Activated CD8-positive, alpha-beta memory T cell treated with anti-CD3 and anti-CD28 coated beads for 48 hours (primary cell): Measurements from ENCODE around the gene STRN.

Experiments used
- DNase-seq, 3 experiments: peaks; one replicate each; pipeline ENCODE4 v3.0.0-alpha.2; 2020; ENCODE audit warnings: low read depth in 2 of 3, low spot score in 2 of 3

STRN gene

DNA sequence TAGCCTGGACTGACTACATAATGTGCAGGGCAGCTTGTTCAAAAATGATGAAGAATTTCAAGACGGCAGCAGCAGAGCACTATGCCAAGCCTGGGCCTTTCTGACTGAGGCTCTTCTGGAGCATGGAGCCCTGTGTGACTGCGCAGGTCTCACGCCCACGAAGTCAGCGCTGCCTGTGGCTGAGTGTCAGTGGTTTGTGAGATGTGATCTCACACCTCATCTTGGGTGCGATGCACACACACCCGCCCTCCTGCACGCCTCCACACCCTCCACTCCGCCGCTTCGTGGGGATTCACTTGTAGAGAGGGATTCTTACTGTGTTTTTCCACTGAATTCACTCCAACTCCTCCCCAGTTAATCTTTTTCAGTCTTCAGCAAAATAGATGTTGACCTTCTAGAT lies 166.0 kb downstream of the STRN start:
- peak in 1 of 3 experiments; percentile 45 for DNase-seq

DNA sequence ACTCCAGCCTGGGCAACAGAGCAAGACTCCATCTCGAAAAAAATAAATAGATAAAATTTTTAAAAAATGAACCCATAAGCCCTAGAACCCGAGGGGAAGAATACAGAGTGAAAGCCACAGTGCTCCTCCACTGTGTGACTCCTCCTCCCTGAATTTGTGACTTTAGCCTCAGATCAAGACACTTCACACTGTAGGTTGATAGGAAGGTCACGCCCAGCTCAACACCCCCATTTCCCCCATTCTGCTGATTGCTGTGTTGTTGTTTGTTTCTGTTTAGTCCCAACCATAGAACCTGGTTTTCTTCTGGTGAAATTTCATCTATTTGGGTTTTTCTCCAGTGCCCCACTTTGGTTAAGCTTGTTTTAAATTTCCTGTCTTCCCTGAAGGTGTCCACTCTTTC lies 167.6 kb downstream of the STRN start:
- DNase-seq, result no peak

DNA sequence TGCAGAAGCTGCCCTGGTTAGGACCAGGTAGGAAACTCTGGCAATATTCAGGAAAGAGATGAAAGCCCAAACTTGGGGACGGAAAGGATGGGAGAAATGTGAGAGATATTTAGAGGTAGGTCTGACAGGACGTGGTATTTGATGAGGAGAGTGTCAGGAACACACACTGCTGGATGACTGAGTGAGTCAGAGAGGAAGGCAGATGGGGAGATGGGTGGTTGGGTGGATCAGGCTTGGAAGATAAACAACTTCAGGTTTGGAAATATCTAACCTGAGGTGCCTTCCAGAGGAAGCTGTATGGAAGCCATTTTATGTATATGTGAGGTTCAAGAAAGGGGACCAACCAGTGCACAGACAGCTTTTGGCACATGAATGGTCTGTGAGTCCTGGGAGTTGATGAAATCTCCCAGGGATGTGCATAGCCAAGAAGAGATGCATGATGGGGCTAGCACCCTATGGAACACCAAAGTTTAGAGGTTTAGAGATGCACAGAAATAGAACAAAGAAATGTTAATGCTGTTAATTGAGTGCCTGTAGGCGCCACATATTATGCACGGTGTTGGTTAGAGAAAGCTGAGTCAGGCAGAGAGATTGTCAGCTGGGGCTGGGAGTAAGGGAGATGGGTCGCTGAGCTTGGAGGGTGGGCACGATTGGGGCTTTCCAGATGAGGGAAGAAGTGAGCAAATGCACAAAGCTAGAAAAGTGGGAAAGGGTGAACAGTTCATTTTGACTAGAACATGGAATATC lies 168.8 kb downstream of the STRN start:
- no peak for DNase-seq
